ENCODE data around the gene APEH. TPM values are rescaled to one million over a fixed set of nuclear protein-coding genes. Genes with fewer than 3 reads are reported as not detected.

Gene APEH
- total RNA-seq, 2 experiments from 2014 or later, result 120 to 122 TPM

DNA sequence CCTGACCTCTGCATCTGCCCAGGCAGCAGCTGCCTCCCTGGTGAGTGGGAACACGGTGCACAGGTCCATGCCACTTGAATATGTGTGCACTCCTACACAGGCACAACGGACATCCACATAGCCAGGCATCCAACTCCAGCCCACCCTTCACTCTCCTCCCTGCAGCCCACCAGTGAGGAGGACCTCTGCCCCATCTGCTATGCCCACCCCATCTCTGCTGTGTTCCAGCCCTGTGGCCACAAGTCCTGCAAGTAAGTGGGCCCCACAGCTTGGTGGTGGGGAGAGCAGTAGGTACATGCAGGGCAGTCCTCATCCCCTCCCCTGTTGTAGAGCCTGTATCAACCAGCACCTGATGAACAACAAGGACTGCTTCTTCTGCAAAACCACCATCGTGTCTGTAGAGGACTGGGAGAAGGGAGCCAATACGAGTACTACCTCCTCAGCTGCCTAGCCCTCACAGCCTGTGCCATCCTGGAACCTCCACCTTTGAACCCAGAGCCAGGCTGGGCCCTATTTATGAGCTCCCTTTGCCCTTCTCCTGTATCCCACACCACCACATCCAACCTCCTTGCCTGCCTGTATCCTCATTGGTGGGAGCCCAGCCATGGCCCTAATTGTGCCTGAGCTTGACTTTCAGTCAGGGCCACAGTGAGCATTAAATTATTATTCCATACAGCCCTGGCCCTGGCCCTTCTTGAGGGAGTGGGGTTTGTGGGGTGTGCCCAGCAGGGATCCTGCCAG lies 46.9 kb downstream of the APEH start:
- peaks cover 10% of the 10 kb centered on the region for H3K36me3 Mint-ChIP-seq (ENCODE audit: low read depth)
- peak overlapping the region; percentile 26 for H3K4me3 Mint-ChIP-seq
- no peaks in the 10 kb centered on the region for H3K9me3 Mint-ChIP-seq
- H3K27me3 Mint-ChIP-seq (ENCODE audit: low read depth), result no peaks in the 10 kb centered on the region
- no peak for DNase-seq
- H3K27ac Mint-ChIP-seq, result peak overlapping the region; percentile 28
- CTCF ChIA-PET, result interaction anchor here (0.6 to 2.0 kb wide), 2 partner anchors 118 to 282 kb away, joined by 3 to 5 read pairs; no protein-coding TSS in a partner anchor
- peaks cover 38% of the 10 kb centered on the region for H3K4me1 Mint-ChIP-seq (ENCODE audit: low read depth)
- intact Hi-C loops (cut with micrococcal nuclease), result loop anchor here (5.0 to 10.0 kb wide), 4 partner anchors 34 to 696 kb away; partner anchors contain the start of genes IMPDH2, MST1, NDUFAF3 and RBM5

DNA sequence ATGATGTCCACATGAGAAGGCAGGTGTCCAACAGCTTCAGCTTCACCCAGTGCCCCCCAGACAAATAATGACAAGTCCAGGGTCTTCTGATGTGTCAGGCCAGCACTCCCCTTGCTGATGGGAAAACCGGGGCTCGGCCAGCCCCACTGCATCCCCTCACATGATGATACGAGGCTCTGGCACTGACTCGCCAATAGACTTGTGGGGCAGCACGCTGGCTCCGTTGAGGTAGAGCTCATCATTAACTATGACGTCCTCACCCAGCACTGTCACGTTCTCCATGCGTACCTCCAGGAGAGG lies 47.4 kb downstream of the APEH start:
- intact Hi-C loops (cut with micrococcal nuclease), result loop anchor here (5.0 to 10.0 kb wide), 4 partner anchors 34 to 697 kb away; partner anchors contain the start of genes IMPDH2, MST1, NDUFAF3 and RBM5
- CTCF ChIA-PET, result no interaction called here
- no peak overlapping the region for H3K4me3 Mint-ChIP-seq
- no peak overlapping the region for H3K27ac Mint-ChIP-seq
- DNase-seq, result no peak
- peaks cover 38% of the 10 kb centered on the region for H3K4me1 Mint-ChIP-seq (ENCODE audit: low read depth)
- H3K36me3 Mint-ChIP-seq (ENCODE audit: low read depth), result peaks cover 10% of the 10 kb centered on the region
- no peaks in the 10 kb centered on the region for H3K27me3 Mint-ChIP-seq (ENCODE audit: low read depth)
- H3K9me3 Mint-ChIP-seq, result no peaks in the 10 kb centered on the region

DNA sequence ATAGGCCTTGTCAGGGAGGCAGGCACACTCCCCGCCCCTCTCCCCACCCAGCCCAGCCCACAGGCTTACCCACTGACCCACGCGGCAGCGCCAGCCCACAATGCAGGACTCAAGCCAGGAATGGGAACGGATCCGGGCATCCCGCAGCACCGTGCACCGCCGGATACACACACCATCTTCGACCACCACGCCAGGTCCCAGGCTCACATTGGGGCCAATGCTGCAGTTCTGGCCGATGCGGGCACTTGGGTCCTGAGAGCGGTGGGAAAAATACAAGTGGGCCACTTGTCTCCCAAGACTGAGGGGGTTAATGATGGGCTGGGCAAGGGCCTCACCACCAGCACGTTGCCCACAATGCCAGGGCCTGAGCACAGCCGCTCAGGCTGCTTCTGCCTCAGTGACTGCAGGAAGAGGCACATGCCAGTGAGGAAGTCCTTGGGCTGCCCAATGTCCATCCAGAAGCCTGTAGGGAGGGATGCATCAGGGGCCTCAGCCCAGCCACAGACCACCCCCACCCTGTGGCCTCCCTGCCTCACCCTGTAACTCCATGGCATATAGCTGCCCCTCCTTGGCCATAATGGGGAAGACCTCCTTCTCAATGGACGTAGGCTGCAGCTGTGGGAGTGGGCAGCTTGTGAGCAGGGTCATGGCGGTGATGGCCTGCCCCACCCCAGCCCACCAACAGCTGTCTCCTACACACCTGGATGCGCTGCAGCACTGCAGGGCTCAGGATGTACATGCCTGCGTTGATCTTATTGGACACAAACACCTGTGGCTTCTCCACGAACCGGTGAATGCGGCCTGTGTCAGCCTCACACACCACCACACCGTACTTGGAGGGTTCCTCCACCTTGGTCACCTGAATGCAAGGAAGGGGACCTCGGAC lies 48.0 kb downstream of the APEH start:
- Mint-ChIP-seq H3K27me3 (ENCODE audit: low read depth) (no peaks in the 10 kb centered on the region), H3K36me3 (ENCODE audit: low read depth) (peaks cover 10% of the 10 kb centered on the region), H3K4me3 (peak overlapping the region; percentile 96), H3K27ac (no peak overlapping the region), H3K4me1 (ENCODE audit: low read depth) (peaks cover 38% of the 10 kb centered on the region), H3K9me3 (no peaks in the 10 kb centered on the region)
- intact Hi-C loops (cut with micrococcal nuclease), result loop anchor here (5.0 to 10.0 kb wide), 4 partner anchors 35 to 697 kb away; partner anchors contain the start of genes IMPDH2, MST1, NDUFAF3 and RBM5
- no peak for DNase-seq
- CTCF ChIA-PET, result interaction anchor here (1.6 kb wide), 1 partner anchor 183 kb away, joined by 3 read pairs; no protein-coding TSS in a partner anchor

DNA sequence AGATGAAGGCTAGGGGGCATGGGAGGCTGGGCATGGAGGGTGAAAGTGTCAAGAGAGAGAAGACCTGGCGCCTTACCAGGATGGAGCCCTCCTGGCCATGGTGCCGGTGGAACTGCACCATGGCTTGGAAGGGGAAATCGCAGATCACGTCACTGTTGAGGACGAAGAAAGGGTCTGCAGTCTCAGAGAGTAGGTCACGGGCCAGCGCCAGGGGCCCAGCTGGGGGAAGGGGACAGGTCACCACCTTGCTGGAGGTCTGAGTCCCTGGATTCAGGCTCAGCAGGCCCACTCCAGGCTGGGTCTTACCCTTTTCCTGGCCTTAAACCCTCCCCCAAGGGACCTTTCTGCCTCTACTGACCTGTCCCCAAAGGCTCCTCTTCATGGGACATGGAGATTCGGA lies 48.7 kb downstream of the APEH start:
- intact Hi-C loops (cut with micrococcal nuclease), result loop anchor here (5.0 to 10.0 kb wide), 4 partner anchors 36 to 698 kb away; partner anchors contain the start of genes IMPDH2, MST1, NDUFAF3 and RBM5
- CTCF ChIA-PET, result interaction anchor here (0.6 to 1.6 kb wide), 2 partner anchors 184 to 538 kb away, joined by 3 read pairs; no protein-coding TSS in a partner anchor
- peaks cover 38% of the 10 kb centered on the region for H3K4me1 Mint-ChIP-seq (ENCODE audit: low read depth)
- peak overlapping the region; percentile 96 for H3K4me3 Mint-ChIP-seq
- peaks cover 10% of the 10 kb centered on the region for H3K36me3 Mint-ChIP-seq (ENCODE audit: low read depth)
- no peaks in the 10 kb centered on the region for H3K9me3 Mint-ChIP-seq
- peak overlapping the region; percentile 88 for H3K27ac Mint-ChIP-seq
- no peak for DNase-seq
- H3K27me3 Mint-ChIP-seq (ENCODE audit: low read depth), result no peaks in the 10 kb centered on the region

DNA sequence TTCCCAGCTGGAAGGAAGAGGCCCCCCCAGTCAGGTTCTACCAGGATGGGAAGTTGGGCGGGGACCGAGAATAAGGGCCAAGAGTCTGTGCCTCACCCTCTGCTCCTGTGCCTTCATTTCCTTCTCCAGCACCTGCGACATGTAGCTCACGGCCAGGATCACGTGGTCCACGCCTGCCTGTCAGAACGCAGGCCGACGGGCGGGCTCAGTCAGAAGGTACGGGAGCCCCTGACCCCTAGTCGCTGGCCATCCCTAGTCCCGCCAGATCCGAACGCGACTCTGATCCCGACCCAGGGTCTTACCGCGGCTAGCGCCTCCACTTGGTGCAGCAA lies 49.1 kb downstream of the APEH start:
- peak overlapping the region; percentile 96 for H3K4me3 Mint-ChIP-seq
- intact Hi-C loops (cut with micrococcal nuclease), result loop anchor here (5.0 to 10.0 kb wide), 4 partner anchors 36 to 698 kb away; partner anchors contain the start of genes IMPDH2, MST1, NDUFAF3 and RBM5
- H3K27me3 Mint-ChIP-seq (ENCODE audit: low read depth), result no peaks in the 10 kb centered on the region
- CTCF ChIA-PET, result interaction anchor here (0.6 to 1.6 kb wide), 2 partner anchors 184 to 538 kb away, joined by 3 read pairs; no protein-coding TSS in a partner anchor
- no peaks in the 10 kb centered on the region for H3K9me3 Mint-ChIP-seq
- H3K36me3 Mint-ChIP-seq (ENCODE audit: low read depth), result peaks cover 11% of the 10 kb centered on the region
- peaks cover 38% of the 10 kb centered on the region for H3K4me1 Mint-ChIP-seq (ENCODE audit: low read depth)
- peak; percentile 72 for DNase-seq
- H3K27ac Mint-ChIP-seq, result peak overlapping the region; percentile 88

DNA sequence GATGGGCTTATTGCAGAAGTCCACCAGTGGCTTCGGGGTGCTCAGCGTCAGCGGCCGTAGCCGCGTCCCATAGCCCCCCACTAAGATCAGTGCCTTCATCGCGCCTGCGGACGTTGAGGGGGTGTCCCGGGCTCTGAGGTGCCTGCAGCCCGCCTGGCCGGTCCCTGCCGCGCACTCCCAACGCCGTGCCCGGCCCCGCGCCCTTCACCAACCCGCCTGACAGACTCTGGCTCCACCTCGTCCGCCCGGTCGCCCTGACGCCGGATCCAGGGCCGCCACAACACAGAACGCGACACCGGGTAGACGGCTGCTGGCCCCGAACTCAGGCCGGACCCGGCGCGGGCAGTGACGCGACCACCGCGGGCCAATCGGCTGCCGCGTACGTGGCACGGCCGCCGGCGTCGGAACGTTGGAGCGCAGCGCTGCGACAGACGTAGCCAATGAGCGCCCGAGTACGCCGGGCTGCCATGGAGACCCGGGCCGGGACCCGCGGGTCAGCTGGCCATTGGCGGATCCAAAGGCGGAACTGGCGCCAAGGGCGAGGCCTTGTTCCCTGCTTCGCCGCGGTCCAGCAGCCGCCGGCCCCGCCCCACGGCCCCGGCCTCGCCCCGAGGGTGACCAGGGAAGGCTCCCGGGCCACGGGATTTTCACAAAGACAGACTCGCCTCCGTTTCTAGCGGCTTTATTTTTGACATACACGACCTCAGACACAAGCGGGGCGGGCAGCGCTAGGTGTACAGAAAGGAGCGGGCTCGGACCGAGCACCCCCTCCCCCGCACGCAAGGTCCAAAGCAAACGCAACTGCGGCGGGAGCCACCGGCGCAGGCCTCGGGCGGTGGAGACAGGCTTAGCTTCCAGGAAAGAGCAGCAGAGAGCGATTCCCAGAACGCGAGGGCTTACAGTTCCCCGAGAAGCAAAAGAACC lies 49.7 kb downstream of the APEH start, which contains the start of gene GMPPB:
Gene GMPPB (minus strand): TSS at position 324 of the 924 bp plus-strand sequence. CDS start 225 bp downstream, at position 99.
- no peaks in the 10 kb centered on the region for H3K9me3 Mint-ChIP-seq
- peaks cover 13% of the 10 kb centered on the region for H3K36me3 Mint-ChIP-seq (ENCODE audit: low read depth)
- H3K4me1 Mint-ChIP-seq (ENCODE audit: low read depth), result peaks cover 33% of the 10 kb centered on the region
- no peaks in the 10 kb centered on the region for H3K27me3 Mint-ChIP-seq (ENCODE audit: low read depth)
- peak; percentile 96 for DNase-seq
- peak within 1 kb of the TSS; percentile 96 for H3K4me3 Mint-ChIP-seq
- CTCF ChIA-PET, result interaction anchor here (0.6 to 1.6 kb wide), 2 partner anchors 185 to 539 kb away, joined by 3 read pairs; no protein-coding TSS in a partner anchor
- intact Hi-C loops (cut with micrococcal nuclease), result loop anchor here (1.0 to 10.0 kb wide), 6 partner anchors 37 to 699 kb away; partner anchors contain the start of genes APEH, IMPDH2, IP6K1 and MST1
- H3K27ac Mint-ChIP-seq, result peak within 1 kb of the TSS; percentile 95

DNA sequence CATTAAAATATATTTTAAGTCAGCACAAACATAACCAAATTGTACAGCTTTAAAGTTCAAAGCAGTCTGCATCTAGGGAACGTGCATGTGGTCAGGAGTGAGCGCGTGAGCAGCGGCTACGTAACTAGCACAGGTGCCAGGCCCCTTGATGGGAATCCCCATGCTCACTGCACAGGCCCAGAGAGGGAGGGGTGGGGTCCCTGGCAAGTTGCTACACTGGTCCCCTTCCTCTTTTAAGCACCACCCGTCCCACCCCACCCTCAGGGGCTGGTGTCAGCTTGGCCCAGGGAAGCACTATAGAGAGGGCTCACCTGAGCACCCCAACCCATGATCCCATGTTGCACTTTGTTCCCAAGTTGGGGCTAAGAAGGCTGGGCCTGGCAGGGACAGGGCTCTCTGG lies 50.4 kb downstream of the APEH start:
- Mint-ChIP-seq H3K27ac (peak overlapping the region; percentile 95), H3K9me3 (no peaks in the 10 kb centered on the region), H3K4me3 (peak overlapping the region; percentile 96), H3K4me1 (ENCODE audit: low read depth) (peaks cover 28% of the 10 kb centered on the region), H3K36me3 (ENCODE audit: low read depth) (peaks cover 13% of the 10 kb centered on the region), H3K27me3 (ENCODE audit: low read depth) (no peaks in the 10 kb centered on the region)
- CTCF ChIA-PET, result no interaction called here
- intact Hi-C loops (cut with micrococcal nuclease), result loop anchor here (1.0 to 10.0 kb wide), 6 partner anchors 37 to 700 kb away; partner anchors contain the start of genes APEH, IMPDH2, IP6K1 and MST1
- DNase-seq, result peak; percentile 66

DNA sequence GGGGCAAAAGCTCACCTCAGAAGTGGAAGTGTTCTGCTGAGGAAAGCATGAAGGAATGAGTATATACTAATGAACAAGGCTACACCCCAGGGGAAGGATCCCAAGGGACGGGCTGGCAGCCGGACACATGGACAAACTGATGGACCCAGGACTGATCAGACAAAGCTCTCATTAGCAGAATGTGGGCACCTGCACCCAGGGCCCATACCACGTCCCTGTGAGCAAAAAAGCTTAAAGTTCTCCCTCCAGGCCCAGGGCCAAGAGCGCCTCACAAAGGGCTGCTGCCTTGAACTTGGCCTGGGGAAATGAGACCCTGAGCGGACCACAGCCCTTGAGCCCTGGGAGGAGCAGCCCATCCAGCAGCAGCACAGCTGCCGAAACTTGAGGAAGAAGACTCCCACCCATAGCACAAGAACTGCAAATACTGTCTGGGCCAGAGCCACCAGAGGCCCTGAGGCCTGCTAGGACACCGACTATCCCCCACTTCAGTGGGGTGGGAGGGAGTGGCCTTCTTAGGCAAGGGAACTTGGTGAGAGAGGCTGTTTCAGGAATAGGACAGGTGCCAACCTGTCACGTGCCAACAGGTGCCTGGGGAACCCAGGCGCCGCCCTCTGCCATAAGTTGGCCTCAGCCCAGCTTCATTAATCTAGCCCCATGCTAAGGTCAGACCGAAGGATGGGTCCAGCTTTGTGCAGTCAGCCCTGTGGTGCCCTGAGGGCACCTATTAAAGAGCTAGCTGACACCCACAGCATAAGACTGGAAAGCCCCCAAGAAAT lies 51.9 kb downstream of the APEH start:
- intact Hi-C loops (cut with micrococcal nuclease), result loop anchor here (2.0 to 10.0 kb wide), 2 partner anchors 51 to 701 kb away; partner anchors contain the start of genes APEH, IMPDH2 and NDUFAF3
- no peak overlapping the region for H3K4me3 Mint-ChIP-seq
- H3K27me3 Mint-ChIP-seq (ENCODE audit: low read depth), result no peaks in the 10 kb centered on the region
- CTCF ChIA-PET, result interaction anchor here (1.2 kb wide), 1 partner anchor 114 kb away, joined by 4 read pairs; no protein-coding TSS in a partner anchor
- H3K27ac Mint-ChIP-seq, result no peak overlapping the region
- peaks cover 19% of the 10 kb centered on the region for H3K4me1 Mint-ChIP-seq (ENCODE audit: low read depth)
- no peaks in the 10 kb centered on the region for H3K9me3 Mint-ChIP-seq
- peaks cover 14% of the 10 kb centered on the region for H3K36me3 Mint-ChIP-seq (ENCODE audit: low read depth)
- no peak for DNase-seq

DNA sequence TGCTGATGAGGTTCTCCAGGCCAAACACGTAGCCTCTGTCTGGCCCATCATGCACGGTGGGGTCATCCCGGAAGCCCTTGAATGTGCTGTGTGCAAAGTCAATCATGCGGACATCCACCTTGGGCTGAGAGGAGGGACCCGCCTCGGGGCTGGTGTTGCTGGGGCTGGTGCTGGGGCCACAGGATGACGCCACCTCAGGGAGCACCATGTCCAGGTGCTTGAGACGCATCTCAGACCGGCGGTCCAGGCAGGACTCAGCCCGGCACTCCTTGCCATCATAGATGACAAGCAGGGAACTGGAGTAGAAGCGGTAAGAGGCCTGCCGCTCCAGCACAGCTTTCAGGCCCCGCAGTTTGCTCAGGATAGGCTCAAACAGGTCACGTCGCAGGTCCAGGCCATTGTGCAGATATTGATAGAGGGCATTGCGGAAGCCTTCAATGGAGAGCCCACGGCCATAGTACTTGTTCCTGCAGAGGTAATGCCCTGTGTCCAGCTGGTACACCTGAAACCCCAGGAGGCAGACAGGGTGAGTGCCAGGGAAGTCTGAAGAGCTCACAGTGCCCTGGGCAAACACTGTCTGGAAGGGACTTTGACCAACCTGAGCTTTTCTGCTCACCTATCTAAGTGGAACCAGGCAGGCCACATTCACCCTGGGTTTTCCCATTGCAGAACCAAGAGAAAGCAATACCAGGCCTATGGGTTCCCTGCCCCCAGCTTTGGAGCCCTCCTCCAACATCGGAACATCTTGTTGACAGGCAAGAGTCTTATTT lies 53.2 kb downstream of the APEH start:
- DNase-seq, result no peak
- Mint-ChIP-seq H3K9me3 (no peaks in the 10 kb centered on the region), H3K4me3 (no peak overlapping the region), H3K36me3 (ENCODE audit: low read depth) (peaks cover 15% of the 10 kb centered on the region), H3K4me1 (ENCODE audit: low read depth) (peaks cover 16% of the 10 kb centered on the region), H3K27me3 (ENCODE audit: low read depth) (no peaks in the 10 kb centered on the region), H3K27ac (no peak overlapping the region)
- CTCF ChIA-PET, result interaction anchor here (0.9 kb wide), 1 partner anchor 8 kb away, joined by 3 read pairs; the partner anchor contains the start of gene AMIGO3
- intact Hi-C loops (cut with micrococcal nuclease), result loop anchor here (10.0 kb wide), 1 partner anchor 703 kb away; the partner anchor contains the start of genes IMPDH2 and NDUFAF3

DNA sequence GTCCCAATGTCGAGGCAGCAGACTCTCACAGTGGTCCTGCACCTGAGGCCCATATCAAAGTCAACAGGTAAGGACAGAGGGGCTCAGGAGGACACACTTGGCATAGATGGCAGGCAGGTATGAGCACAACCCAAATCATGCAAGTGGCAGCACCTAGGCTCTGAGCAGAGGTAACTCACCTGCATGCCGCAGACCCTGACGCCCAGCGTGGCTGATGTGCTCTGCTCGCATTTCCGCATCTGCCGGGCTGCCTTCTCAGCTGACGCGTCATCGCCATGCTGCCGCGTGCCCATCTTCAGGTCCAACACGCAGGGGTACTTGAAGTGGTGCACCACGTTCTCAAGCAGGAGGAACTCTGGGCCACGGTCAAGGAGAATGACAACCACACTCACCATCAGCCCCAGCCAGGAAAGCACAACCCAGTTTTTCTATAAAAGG lies 53.8 kb downstream of the APEH start:
- intact Hi-C loops (cut with micrococcal nuclease), result loop anchor here (10.0 kb wide), 1 partner anchor 703 kb away; the partner anchor contains the start of genes IMPDH2 and NDUFAF3
- no peak for DNase-seq
- H3K4me1 Mint-ChIP-seq (ENCODE audit: low read depth), result peaks cover 10% of the 10 kb centered on the region

More for the DNA sequence above, 53.8 kb downstream of the APEH start:
- H3K4me3 Mint-ChIP-seq, result no peak overlapping the region
- no peak overlapping the region for H3K27ac Mint-ChIP-seq
- peaks cover 15% of the 10 kb centered on the region for H3K36me3 Mint-ChIP-seq (ENCODE audit: low read depth)
- H3K27me3 Mint-ChIP-seq (ENCODE audit: low read depth), result no peaks in the 10 kb centered on the region
- CTCF ChIA-PET, result interaction anchor here (0.9 kb wide), 1 partner anchor 9 kb away, joined by 3 read pairs; the partner anchor contains the start of gene AMIGO3
- no peaks in the 10 kb centered on the region for H3K9me3 Mint-ChIP-seq
